Measurements from ENCODE around the gene TMEM254.

DNA sequence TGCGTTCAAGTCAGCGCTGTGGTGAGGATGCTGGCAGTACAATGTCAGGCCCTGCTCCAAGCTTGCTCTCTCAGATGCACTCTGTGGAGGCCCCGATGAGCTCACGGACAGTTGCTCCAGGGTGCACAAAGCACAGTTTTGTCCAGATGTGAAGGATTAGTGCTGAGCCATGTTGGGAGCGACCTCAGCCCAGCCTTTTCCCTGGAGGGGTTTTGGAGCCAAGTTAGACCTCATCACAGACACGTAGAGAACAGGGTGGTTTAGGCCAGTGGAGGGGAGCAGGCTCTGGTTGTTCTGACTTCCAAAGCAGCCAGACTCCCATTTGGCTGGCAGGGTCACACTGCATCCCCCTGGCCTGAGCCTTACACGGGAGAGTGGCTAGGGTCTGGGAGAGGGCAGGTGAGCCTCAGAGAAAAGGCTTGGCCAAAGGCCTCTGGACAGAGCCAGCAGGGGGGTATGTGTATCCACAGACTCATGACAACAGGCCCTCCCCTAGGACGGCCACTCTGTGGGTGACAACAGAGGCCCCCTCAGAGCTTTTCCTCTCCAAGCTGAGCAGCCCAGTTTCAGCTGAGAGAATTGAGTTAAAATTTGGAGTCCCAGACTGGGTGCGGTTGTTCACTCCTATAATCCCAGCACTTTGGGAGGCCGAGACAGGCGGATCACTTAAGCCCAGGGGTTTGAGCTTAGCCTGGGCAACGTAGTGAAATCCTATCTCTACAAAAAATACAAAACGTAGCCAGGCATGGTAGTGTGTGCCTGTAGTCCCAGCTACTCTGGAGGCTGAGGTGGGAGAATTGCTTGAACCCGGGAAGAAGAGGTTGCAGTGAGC, 58.8 kb downstream of the TMEM254 start:
- TF ChIP-seq, protein P1, sequence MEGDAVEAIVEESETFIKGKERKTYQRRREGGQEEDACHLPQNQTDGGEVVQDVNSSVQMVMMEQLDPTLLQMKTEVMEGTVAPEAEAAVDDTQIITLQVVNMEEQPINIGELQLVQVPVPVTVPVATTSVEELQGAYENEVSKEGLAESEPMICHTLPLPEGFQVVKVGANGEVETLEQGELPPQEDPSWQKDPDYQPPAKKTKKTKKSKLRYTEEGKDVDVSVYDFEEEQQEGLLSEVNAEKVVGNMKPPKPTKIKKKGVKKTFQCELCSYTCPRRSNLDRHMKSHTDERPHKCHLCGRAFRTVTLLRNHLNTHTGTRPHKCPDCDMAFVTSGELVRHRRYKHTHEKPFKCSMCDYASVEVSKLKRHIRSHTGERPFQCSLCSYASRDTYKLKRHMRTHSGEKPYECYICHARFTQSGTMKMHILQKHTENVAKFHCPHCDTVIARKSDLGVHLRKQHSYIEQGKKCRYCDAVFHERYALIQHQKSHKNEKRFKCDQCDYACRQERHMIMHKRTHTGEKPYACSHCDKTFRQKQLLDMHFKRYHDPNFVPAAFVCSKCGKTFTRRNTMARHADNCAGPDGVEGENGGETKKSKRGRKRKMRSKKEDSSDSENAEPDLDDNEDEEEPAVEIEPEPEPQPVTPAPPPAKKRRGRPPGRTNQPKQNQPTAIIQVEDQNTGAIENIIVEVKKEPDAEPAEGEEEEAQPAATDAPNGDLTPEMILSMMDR (conservative IDR thresholded peaks at IDR 0.05; ENCODE audit: low read length), result no peak
- TF ChIP-seq EZH2phosphoT487 (IDR thresholded peaks at IDR 0.05; ENCODE audit: borderline replicate concordance, low read depth, low read length), result no peak
